Keratinocyte (primary cell): ENCODE data around the gene SECTM1.

ENCODE experiments used
- EZH2 ChIP-seq: IDR thresholded peaks from one replicate; pipeline ENCODE4 v1.6.1; 2012; ENCODE audit warnings: inconsistent platforms, mild to moderate bottlenecking, low read length, moderate library complexity
- TF ChIP-seq, protein P1 (sequence below), 3 experiments: IDR thresholded peaks in 1 of 3; conservative IDR thresholded peaks in 1 of 3; optimal IDR thresholded peaks in 1 of 3; 2 replicates in 2 of 3; 3 replicates in 1 of 3; pipeline versions ENCODE3 to v1.5.1; 2011; ENCODE audit warnings: low read length in 3 of 3, mild to moderate bottlenecking in 3 of 3, moderate library complexity in 2 of 3, control low read depth in 1 of 3, inconsistent platforms in 1 of 3; ENCODE audit not compliant: insufficient read depth in 2 of 3; ENCODE audit errors: extremely low read depth in 1 of 3

DNA sequence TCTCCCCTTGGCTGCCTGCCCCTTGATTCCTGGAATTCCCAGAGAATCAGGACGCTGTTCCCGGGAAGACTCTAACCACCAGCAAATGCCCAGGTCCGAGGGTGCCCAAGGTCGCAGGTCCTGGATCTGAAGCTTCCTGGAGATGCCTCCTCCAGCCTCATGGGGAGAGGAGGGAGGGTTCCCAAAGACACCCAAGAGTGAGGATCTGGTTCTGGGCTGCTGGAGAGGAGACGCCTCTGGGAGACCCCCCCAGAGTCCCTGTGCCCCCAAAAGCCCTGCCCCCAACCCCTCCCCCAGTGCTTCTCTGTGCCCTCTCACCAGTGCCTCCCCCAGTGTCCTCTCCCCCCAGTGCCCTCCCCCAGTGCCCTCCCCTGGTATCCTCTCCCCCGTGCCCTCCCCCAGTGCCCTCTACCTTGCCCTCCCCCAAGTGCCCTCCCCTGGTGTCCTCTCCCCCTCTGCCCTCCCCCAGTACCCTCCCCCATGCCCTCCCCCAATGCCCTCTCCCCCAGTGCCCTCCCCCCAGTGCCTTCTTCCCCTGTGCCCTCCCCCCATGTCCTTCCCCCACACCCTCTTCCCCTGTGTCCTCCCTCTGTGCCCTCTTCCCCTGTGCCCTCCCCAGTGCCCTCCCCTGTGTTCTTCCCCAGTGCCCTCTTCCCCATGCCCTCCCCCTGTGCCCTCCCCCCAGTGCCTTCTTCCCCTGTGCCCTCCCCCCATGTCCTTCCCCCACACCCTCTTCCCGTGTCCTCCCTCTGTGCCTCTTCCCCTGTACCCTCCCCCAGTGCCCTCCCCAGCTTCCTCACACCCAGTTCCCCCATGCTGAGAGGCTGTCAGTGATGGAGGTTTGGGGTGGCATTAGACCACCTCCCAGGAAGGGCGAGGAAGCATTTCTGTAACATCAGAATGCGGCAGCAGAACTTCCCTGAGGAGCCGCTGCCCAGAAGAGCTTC is 6.3 kb upstream of the SECTM1 start:
- TF ChIP-seq, protein P1, sequence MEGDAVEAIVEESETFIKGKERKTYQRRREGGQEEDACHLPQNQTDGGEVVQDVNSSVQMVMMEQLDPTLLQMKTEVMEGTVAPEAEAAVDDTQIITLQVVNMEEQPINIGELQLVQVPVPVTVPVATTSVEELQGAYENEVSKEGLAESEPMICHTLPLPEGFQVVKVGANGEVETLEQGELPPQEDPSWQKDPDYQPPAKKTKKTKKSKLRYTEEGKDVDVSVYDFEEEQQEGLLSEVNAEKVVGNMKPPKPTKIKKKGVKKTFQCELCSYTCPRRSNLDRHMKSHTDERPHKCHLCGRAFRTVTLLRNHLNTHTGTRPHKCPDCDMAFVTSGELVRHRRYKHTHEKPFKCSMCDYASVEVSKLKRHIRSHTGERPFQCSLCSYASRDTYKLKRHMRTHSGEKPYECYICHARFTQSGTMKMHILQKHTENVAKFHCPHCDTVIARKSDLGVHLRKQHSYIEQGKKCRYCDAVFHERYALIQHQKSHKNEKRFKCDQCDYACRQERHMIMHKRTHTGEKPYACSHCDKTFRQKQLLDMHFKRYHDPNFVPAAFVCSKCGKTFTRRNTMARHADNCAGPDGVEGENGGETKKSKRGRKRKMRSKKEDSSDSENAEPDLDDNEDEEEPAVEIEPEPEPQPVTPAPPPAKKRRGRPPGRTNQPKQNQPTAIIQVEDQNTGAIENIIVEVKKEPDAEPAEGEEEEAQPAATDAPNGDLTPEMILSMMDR (optimal IDR thresholded peaks at IDR 0.05 in 1 of 3, IDR thresholded peaks at IDR 0.05 in 1 of 3, conservative IDR thresholded peaks at IDR 0.05 in 1 of 3; ENCODE audit: extremely low read depth in 1 of 3, insufficient read depth in 2 of 3, low read length in 3 of 3) = no peak
- TF ChIP-seq EZH2 = no peak
